22Rv1 (cell line): ENCODE measurements around the gene C8A.

Experiments used
- CTCF ChIP-seq: fragments of 450-650 bp; IDR thresholded peaks from 2 replicates; pipeline ENCODE4 v1.5.1; 2017; ENCODE audit warnings: mild to moderate bottlenecking
- ZFX ChIP-seq: fragments of 450-650 bp; IDR thresholded peaks from 2 replicates; pipeline ENCODE4 v1.6.1; 2017; ENCODE audit warnings: antibody characterized with exemption, borderline replicate concordance

GRCh38 chr1:56922507-56922906 lies 67.9 kb downstream of the C8A start:
- TF ChIP-seq CTCF (no peak), ZFX (no peak)
